ENCODE data around the gene ETS1.

DNA sequence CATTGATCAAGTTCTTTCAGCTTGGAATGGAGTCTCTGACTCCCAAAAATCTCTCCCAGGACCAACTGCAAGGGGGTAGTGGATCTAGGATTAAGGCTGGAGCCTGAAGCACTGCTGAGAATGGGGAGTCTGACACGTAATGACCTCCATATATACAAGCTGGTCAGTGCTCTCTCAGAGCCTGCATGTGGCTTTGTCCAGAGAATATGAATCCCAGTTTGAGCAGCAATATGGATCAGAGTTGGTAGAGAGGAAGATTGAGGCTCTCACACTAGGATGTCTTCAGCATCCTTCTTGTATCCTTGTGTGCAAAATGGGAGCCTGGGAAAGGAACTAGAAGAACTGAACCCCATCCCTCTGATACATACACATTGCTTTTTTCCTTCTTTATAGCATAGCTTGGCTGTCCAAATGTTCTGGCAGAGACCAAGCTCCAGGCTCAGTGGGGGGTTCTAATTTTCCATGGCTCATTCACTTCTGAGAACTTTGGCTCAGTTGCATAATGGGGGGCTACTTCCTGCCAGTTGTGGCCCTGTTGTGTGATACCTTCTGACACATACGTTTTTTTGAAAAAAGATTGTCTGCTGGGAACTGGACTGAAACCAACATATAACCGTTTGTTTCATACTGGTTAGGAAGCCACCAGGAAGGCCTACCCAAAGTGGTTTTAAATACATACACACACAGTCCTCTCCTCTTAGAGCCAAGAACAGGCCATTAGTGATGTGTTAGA lies 138.2 kb downstream of the ETS1 start:
- TF ChIP-seq, protein P1, sequence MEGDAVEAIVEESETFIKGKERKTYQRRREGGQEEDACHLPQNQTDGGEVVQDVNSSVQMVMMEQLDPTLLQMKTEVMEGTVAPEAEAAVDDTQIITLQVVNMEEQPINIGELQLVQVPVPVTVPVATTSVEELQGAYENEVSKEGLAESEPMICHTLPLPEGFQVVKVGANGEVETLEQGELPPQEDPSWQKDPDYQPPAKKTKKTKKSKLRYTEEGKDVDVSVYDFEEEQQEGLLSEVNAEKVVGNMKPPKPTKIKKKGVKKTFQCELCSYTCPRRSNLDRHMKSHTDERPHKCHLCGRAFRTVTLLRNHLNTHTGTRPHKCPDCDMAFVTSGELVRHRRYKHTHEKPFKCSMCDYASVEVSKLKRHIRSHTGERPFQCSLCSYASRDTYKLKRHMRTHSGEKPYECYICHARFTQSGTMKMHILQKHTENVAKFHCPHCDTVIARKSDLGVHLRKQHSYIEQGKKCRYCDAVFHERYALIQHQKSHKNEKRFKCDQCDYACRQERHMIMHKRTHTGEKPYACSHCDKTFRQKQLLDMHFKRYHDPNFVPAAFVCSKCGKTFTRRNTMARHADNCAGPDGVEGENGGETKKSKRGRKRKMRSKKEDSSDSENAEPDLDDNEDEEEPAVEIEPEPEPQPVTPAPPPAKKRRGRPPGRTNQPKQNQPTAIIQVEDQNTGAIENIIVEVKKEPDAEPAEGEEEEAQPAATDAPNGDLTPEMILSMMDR (conservative IDR thresholded peaks at IDR 0.05; ENCODE audit: low read depth in 2 of 2): no peak
- TF ChIP-seq JUNB (IDR thresholded peaks at IDR 0.05; ENCODE audit: unreplicated experiment): no peak
- TF ChIP-seq POLR2AphosphoS5 (IDR thresholded peaks at IDR 0.05; ENCODE audit: low read depth): no peak
- TF ChIP-seq CREB1 (CRISPR knock-in tag; IDR thresholded peaks at IDR 0.05; ENCODE audit: low read depth): no peak
- no peak for TF ChIP-seq EZH2phosphoT487 (IDR thresholded peaks at IDR 0.05; ENCODE audit: unreplicated experiment)
- TF ChIP-seq, protein P2, sequence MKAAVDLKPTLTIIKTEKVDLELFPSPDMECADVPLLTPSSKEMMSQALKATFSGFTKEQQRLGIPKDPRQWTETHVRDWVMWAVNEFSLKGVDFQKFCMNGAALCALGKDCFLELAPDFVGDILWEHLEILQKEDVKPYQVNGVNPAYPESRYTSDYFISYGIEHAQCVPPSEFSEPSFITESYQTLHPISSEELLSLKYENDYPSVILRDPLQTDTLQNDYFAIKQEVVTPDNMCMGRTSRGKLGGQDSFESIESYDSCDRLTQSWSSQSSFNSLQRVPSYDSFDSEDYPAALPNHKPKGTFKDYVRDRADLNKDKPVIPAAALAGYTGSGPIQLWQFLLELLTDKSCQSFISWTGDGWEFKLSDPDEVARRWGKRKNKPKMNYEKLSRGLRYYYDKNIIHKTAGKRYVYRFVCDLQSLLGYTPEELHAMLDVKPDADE (IDR thresholded peaks at IDR 0.05): no peak
- TF ChIP-seq REST (IDR thresholded peaks at IDR 0.05; ENCODE audit: unreplicated experiment): no peak
- no peak for TF ChIP-seq ZNF331 (CRISPR knock-in tag; IDR thresholded peaks at IDR 0.05; ENCODE audit: low read depth)
